Skin of body (tissue), 2 donors: ENCODE measurements around the gene TUBGCP2. TPM values are rescaled to one million over a fixed set of nuclear protein-coding genes. Genes with fewer than 3 reads are reported as not detected.
"Not testable (repeated sequence)": the region's sequence is repeated elsewhere in the genome, so short reads cannot be mapped to it uniquely, and the experiment has no call there.

Experiments
- DNase-seq: peaks from one replicate; lab custom pipeline; 2025; lab: John Stamatoyannopoulos, UW
- total RNA-seq: library from RNA; depleted of rRNA; stranded (reverse); fragments of >200 nt; gene quantifications from one replicate; pipeline ENCODE4 v1.2.3, GENCODE V29; 2014

Gene TUBGCP2
- total RNA-seq, 1 donor from 2014 or later = 29.1 TPM

GRCh38 chr10:133249094-133249780 lies 59.4 kb downstream of the TUBGCP2 start:
- DNase-seq = no peak

DNA sequence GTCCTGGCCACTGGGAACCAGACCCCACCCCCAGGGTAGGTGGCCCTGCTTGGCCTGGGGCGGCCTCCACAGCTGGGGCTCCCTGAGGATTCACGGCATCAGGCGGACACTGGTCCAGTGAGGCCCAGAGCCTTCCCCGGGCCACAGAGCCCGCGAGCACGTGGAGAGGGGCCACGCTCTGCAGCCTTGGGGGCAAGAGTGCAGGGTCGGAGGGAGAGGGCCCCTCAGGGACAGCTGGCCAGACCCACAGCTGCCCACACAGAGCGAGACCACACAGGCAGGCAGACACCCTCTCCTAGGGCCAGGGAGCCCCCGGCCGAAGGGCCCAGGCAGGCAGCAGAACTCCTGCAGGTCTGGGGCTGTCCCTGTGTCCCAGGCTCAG lies 60.3 kb downstream of the TUBGCP2 start:
- no peak for DNase-seq

GRCh38 chr10:133247681-133248333 lies 60.9 kb downstream of the TUBGCP2 start:
- no peak for DNase-seq

DNA sequence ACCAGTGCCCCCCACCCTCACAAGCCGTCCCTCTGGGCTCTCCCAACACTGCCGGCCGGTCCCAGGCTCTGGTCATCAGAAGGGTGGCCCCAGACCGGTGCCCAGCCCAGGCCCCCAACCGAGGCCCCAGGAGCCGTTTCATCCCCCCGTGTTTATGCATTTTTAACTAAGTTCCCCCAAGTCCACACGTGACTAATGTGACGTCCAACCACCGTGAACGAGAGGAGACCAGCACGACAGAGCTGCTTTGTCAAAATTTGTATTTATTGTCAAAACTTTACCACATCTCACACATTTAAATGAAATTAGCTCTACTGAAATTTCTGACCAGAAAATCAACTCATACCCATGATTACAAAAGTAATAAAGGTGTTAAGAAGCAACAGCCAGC lies 62.4 kb downstream of the TUBGCP2 start:
- DNase-seq = no peak

DNA sequence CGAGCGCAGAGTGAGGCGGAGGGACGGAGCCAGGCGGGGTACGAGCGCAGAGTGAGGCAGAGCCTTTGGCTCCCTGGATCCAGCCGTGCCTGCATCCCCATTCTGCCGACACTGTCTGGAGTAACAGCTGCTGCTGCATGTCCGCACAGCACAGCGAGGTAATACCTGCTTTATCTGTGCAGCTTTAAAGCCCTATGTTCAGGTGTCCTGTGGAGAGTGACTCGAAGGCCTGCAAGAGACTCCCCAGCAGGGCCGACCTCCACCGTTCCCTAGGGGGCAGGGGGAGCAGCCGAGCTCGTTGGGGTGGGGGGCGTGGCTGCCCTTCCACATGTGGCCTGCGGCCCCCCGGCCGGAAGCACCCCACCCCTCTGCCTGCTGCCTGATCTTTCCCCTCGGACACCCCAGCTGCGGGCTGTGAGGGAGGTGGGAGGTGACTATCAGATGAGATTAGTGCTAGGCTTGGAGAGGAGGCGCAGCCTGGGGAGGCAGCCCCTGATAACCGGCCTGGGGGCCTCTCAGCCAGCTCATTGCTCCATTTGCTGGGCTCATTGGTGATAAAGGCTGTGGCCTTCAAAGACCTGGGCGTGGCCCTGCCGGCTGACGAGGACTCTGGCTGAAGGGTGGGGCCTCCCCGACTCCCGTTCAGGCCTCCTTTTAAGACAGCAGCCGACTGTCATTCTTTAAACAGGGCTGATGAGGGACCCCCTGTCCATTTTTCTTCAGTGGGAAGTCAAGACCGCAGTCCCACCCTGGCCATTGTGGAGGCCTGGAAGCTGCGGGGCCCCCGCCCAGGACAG lies 63.0 kb downstream of the TUBGCP2 start:
- no peak for DNase-seq

GRCh38 chr10:133243593-133243992 lies 65.1 kb downstream of the TUBGCP2 start:
- no peak for DNase-seq

DNA sequence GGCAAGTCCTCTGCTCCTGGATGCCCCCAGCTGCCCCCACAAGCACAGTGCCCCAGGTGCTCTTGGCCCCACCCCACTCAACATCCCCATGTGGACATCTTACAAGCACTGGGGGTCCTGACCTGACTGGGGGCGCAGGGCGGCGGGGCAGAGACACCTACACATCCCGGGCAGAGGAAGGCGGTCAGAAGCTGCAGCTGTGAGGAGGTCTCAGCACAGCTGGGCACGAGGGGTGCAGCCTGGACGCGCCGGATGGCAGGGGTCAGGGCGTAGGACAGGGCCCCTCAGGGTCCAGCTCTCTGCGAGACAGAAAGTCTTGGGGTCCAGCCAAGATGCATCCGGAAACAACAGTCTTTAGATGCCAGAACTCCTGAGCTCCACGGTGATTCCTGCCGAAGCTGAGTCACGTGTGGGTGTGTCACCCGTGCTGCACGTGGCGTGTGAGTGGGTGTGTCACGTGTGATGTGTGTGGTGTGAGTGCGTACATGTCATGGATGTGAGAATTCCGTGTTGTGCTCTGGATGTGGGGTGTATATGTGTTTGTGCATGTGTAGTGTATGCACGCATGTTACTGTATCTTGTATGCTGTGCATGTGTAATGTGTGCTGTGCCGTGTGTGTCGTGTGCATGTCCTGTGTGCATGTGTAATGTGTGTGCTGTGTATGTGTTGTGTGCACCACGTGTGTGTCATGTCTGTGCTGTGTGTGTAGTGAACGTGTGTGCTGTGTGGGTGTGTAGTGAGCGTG lies 65.9 kb downstream of the TUBGCP2 start:
- no peak for DNase-seq

DNA sequence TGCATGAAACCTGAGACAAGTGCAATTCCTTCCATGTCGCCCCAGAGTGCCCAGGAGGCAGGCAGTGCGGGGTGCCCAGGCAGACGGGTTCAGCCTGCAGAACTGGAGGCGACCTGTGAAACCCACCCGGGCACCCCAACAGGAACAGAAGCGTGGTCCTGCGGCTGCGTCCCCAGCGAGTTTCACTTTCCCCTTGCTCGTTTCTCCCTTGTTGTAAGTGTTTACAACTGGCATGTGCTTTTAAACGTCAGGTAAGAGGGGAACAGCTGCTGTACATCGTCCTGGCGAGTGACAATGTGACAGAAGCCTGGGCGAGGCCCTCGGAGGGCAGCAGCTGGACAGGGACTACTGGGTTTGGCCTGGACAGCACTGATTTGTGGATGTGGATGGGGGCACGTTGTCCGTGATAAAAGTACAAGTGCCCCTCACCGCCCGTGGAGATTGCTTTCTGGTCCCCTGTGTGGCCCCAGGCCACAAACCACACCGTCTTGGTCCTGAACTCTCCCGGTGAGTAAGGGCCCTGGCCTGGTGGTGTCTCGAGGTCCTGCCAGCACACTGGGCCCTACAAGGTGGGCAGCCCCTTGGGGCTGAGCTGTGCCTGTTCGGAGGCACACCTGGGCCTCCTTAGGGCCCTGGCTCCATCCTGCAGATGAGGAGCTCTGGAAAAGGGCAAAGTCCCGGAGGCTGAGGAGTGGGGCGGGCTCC lies 67.0 kb downstream of the TUBGCP2 start:
- DNase-seq = no peak

DNA sequence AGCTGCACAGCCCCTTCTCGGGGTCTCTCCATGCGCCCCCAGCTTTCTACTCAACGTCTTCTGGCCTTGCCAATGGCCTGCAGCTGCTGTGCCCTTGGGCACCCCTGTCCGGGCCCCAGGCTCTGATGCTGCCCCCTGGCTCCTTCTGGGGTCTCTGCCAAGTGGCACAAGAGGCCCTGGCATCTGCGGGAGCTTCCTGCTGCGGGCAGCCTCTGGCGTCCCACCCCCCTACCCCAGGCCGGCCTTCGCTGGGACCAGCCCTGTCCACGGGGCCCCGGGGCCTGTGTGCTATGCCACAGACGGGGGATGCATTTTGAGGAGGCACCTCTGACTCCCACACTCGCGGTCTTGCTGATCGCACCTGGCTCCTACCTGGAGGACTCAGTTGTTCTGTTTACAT lies 68.7 kb downstream of the TUBGCP2 start:
- no peak for DNase-seq

GRCh38 chr10:133238466-133238804 lies 70.2 kb downstream of the TUBGCP2 start:
- no peak for DNase-seq

- DNase-seq = no peak
Measured at GRCh38 chr10:133237588-133238465, 70.8 kb downstream of the TUBGCP2 start, which contains the start of gene VENTX. Gene VENTX, plus strand, starts transcription at chr10:133237855. Its CDS starts 60 bp downstream, at chr10:133237915.

DNA sequence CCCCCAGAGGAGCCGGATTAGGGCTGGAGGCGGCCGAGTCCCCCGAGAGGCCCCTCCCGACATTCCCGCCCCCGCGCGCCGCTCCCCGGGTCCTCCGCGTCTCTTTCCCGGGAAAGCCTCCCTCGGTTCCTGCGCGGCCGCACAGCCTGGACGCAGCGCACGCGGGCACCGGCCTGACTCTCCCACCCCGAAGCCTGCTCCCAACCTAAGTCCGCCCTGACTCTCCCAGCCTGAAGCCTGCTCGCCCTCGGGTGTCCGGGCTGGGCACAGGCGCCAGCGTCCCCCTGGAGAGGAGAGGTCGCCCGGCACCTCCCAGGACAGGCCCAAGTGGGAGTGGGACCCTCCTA lies 71.5 kb downstream of the TUBGCP2 start:
- no peak for DNase-seq

DNA sequence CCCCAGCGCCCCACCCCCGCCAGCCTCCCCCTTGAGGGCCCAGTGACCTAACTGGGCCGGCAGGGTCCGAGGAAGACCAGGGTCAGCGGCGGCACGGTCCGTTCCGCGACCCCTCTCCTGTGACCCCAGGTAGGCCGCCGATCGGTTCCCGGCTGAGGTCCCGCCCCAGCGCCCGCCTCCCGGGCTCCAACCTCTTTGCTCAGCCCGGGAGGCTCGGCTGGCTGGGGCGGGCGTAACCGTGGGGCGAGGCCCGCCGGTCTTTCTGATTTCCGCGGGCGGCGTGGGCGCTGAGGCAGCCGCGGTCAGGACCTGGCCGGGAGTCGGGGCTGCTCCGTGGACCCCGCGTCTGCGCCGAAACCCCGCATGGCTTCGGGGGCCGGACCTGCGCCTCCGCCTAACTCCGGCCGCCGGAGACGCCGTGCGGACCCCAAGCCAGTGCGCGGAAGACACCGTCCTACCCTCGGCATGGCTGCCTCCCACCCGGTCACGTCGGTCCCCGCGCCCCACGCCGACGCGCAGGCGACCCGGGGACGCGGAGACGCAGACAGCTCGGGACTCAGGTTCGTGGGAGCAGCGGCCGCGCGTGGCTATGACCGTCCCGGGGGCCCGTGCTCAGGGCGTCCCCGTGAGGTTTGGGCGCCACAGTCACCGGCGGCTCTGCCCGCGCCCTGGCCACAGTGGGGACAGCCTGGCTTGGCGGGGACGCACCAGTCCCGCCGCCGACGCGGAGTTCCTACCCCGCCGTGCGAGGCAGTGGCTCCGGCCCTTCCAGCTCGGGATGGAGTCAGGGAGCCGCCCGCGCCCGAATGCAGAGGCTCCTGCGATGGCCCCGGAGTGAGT lies 72.1 kb downstream of the TUBGCP2 start:
- no peak for DNase-seq

GRCh38 chr10:133235932-133236331 lies 72.7 kb downstream of the TUBGCP2 start:
- no peak for DNase-seq

DNA sequence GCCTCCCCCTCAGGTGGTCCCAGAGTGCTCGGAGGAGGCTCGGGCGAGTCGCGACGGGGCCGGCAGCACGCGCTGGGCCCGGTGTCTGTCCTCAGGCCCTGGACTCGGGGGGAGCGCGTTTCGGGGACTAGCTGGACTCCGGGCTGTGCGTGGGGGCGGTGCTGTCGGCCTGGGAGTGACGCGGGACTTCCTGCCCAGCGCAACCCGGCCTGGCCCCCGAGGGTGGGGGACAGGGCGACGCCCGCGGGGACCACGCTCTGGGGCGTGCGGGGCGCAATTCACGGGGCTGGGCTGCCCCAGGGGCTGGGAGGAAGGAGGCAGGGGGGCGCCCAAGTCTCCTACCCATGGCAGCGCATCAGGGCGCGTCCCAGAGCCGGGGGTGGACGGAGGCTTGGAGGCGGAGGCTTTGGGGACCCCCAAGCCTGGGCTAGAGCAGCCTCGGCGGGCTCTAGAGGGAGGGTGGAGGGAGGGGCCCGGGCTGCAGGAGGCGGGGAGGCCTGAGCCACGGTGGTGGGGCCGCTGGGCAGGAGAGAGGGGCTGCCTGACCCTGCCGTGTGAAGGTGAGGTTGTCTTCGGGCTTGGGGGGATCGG lies 73.3 kb downstream of the TUBGCP2 start:
- no peak for DNase-seq

- not testable (repeated sequence) for DNase-seq
Measured at GRCh38 chr10:133234796-133235195, 73.9 kb downstream of the TUBGCP2 start.

DNA sequence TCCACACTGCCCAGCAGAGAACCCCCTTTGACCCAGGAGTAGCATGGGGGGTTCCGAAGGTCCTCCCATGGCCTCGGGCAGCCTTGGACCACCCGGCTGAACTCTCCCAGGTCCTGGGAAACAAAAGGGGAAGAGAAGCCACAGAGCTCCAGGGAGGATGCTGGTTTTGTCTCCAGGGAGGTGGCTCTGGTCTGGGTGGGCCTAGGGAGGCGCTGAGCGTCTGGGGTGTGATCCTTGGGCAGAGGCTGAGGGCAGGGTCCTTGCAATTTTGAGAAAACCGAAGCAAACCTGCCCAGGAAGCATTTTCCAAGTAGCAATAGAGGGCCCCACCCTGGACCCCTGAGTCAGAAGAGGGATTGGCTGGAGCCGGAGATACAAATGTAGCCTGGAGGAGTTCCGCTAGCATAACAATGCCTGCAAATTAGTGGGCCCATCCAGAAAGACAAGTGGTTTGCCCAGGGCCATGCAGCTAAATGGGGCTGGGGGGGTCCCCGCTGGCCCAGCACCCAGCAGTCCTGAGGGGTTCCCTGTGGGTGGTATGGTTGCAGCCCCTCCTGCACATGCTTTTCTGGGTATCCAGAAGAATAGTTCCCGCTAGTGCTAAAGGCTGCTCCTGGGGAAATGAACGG lies 76.6 kb downstream of the TUBGCP2 start:
- DNase-seq = no peak

- DNase-seq = no peak
Measured at GRCh38 chr10:133231244-133231945, 77.3 kb downstream of the TUBGCP2 start.
